Body of pancreas (tissue), 4 donors: Measurements from ENCODE around the gene SLBP. TPM values are rescaled to one million over a fixed set of nuclear protein-coding genes. Genes with fewer than 3 reads are reported as not detected.

Experiments used
- ATAC-seq: fragments of 150-250 bp; one replicate; pipeline ENCODE4 v1.9.1; 2016
- DNase-seq, 4 donors: peaks; one replicate each; pipeline ENCODE4 v3.0.0-alpha.2; 2019
- H3K27ac ChIP-seq, 4 donors: fragments of 200-600 bp; sonication (generic); 1 replicate in 3 of 4; 2 replicates in 1 of 4; pipeline versions ENCODE4 v1.5.1 to v1.6.1; 2016 to 2019; ENCODE audit warnings: mild to moderate bottlenecking in 1 of 4, mixed read lengths in 1 of 4, moderate library complexity in 1 of 4
- H3K27me3 ChIP-seq, 2 donors: fragments of 200-600 bp; sonication (generic); one replicate each; pipeline ENCODE4 v1.6.0; 2016; ENCODE audit warnings: mild to moderate bottlenecking in 1 of 2
- H3K36me3 ChIP-seq, 2 donors: fragments of 200-600 bp; sonication (generic); replicated peaks in 1 of 2; 2 replicates each; pipeline ENCODE4 v1.5.1; 2016; ENCODE audit warnings: low read depth in 2 of 2; ENCODE audit not compliant: insufficient read depth in 1 of 2
- H3K4me1 ChIP-seq: fragments of 200-600 bp; sonication (generic); one replicate; pipeline ENCODE4 v1.6.0; 2016
- H3K4me3 ChIP-seq, 2 donors: fragments of 200-600 bp; sonication (generic); 1 replicate in 1 of 2; 2 replicates in 1 of 2; pipeline ENCODE4 v1.5.1; 2016 to 2019
- H3K9me3 ChIP-seq, 3 donors: fragments of 200-600 bp; sonication (generic); 1 replicate in 2 of 3; 2 replicates in 1 of 3; pipeline ENCODE4 v1.5.1; 2016
- POLR2A ChIP-seq, 3 donors: fragments of 450-650 bp; IDR thresholded peaks; one replicate each; pipeline ENCODE4 v1.6.1; 2016; ENCODE audit warnings: antibody characterized with exemption in 3 of 3, mild to moderate bottlenecking in 2 of 3
- WGBS, 2 donors: methylation state at CpG; one replicate each; pipeline ENCODE4 v1.1.5; 2017; 5-methylcytosine and 5-hydroxymethylcytosine counted together
- intact Hi-C: fragments of 100-400 bp; cut with DNase I; formaldehyde crosslinking; loops from one replicate; pipeline ENCODE4 v1.15.1; 2023
- total RNA-seq, 2 donors: library from RNA; depleted of rRNA; stranded (reverse); fragments of >200 nt; gene quantifications; one replicate each; pipeline ENCODE4 v1.1.0, GENCODE V29; 2016
- TF ChIP-seq, protein P1 (sequence below), 7 experiments: fragments of 450-650 bp in 4 of 7; fragments of 200-600 bp in 3 of 7; sonication (generic) in 3 of 7; IDR thresholded peaks; one replicate each; pipeline ENCODE4 v1.5.1; 2016 to 2019; ENCODE audit warnings: antibody characterized with exemption in 7 of 7

SLBP gene
- total RNA-seq, 2 donors from 2014 or later = 23.7 to 26.2 TPM

- Histone ChIP-seq H3K27me3 (no peaks in the 10 kb centered on the region), H3K4me3 (no peak overlapping the region), H3K36me3 (no peaks in the 10 kb centered on the region), H3K9me3 (no peaks in the 10 kb centered on the region), H3K27ac (no peak overlapping the region), H3K4me1 (peaks cover 43% of the 10 kb centered on the region)
- TF ChIP-seq, protein P1, sequence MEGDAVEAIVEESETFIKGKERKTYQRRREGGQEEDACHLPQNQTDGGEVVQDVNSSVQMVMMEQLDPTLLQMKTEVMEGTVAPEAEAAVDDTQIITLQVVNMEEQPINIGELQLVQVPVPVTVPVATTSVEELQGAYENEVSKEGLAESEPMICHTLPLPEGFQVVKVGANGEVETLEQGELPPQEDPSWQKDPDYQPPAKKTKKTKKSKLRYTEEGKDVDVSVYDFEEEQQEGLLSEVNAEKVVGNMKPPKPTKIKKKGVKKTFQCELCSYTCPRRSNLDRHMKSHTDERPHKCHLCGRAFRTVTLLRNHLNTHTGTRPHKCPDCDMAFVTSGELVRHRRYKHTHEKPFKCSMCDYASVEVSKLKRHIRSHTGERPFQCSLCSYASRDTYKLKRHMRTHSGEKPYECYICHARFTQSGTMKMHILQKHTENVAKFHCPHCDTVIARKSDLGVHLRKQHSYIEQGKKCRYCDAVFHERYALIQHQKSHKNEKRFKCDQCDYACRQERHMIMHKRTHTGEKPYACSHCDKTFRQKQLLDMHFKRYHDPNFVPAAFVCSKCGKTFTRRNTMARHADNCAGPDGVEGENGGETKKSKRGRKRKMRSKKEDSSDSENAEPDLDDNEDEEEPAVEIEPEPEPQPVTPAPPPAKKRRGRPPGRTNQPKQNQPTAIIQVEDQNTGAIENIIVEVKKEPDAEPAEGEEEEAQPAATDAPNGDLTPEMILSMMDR (IDR thresholded peaks at IDR 0.05) = no peak
- TF ChIP-seq POLR2A (IDR thresholded peaks at IDR 0.05) = no peak
- 79 to 83% methylated on average over 6 to 10 of the region's 14 CpGs for WGBS, 2 donors
- no peak for DNase-seq
- intact Hi-C loops = loop anchor here (5.0 to 10.0 kb wide), 3 partner anchors 52 to 445 kb away; no protein-coding TSS in a partner anchor
- no peak for ATAC-seq
Measured at GRCh38 chr4:1749826-1750225, 37.7 kb upstream of the SLBP start.

- 60% methylated on average over 2 of the region's 3 CpGs; no CpG with 5 or more reads in 1 of the 2 donors for WGBS, 2 donors
- TF ChIP-seq POLR2A (IDR thresholded peaks at IDR 0.05) = no peak
- TF ChIP-seq, protein P1 (IDR thresholded peaks at IDR 0.05) = no peak
- H3K27me3 ChIP-seq = no peaks in the 10 kb centered on the region
- intact Hi-C loops = loop anchor here (10.0 kb wide), 1 partner anchor 445 kb away; no protein-coding TSS in a partner anchor
- DNase-seq (no peak), ATAC-seq (no peak)
- no peak overlapping the region for H3K4me3 ChIP-seq
- H3K27ac ChIP-seq = no peak overlapping the region
- peaks cover 39% of the 10 kb centered on the region for H3K4me1 ChIP-seq
- H3K9me3 ChIP-seq = no peaks in the 10 kb centered on the region
- H3K36me3 ChIP-seq = no peaks in the 10 kb centered on the region
Measured at GRCh38 chr4:1749370-1749769, 37.3 kb upstream of the SLBP start.

- peak; percentile 24 for ATAC-seq
Measured at GRCh38 chr4:1748465-1748995, 36.4 kb upstream of the SLBP start.

DNA sequence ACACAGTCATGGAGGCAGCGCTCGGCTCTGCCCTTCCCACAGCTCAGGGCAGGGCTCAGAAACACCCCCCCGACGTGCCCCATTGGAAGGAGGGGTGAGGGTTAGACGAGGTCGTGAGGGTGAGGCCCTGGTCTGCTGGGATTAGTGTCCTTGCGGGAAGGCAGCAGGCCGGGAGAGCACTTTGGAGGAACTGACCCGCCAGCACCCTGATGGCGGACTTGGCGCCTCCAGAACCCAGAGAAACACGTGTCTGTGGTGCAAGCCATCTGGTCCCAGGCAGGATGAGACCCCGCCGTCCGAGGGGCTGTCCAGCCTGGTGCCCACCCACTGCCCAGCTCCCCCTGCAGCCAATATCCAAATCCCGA is 35.5 kb upstream of the SLBP start:
- H3K9me3 ChIP-seq = no peaks in the 10 kb centered on the region
- no peaks in the 10 kb centered on the region for H3K36me3 ChIP-seq
- 74 to 80% methylated on average over 4 to 16 of the region's 16 CpGs for WGBS, 2 donors
- intact Hi-C loops = loop anchor here (10.0 kb wide), 1 partner anchor 447 kb away; no protein-coding TSS in a partner anchor
- H3K4me1 ChIP-seq = peaks cover 21% of the 10 kb centered on the region
- H3K27ac ChIP-seq = peak overlapping the region in 3 of 4 donors; percentile 62 to 78 (median 71)
- no peak for TF ChIP-seq POLR2A (IDR thresholded peaks at IDR 0.05)
- TF ChIP-seq, protein P1 (IDR thresholded peaks at IDR 0.05) = no peak
- no peaks in the 10 kb centered on the region for H3K27me3 ChIP-seq
- H3K4me3 ChIP-seq = no peak overlapping the region
- ATAC-seq = no peak
- DNase-seq = no peak

More at GRCh38 chr4:1748465-1748995, 36.4 kb upstream of the SLBP start:
- intact Hi-C loops = loop anchor here (10.0 kb wide), 1 partner anchor 446 kb away; no protein-coding TSS in a partner anchor
- 10% methylated on average over 29 of the region's 29 CpGs; no CpG with 5 or more reads in 1 of the 2 donors for WGBS, 2 donors
- peaks cover 31% of the 10 kb centered on the region for H3K4me1 ChIP-seq
- H3K4me3 ChIP-seq = no peak overlapping the region
- no peaks in the 10 kb centered on the region for H3K27me3 ChIP-seq
- DNase-seq = peak; percentile 74 to 82 (median 78)
- H3K27ac ChIP-seq = no peak overlapping the region
- no peaks in the 10 kb centered on the region for H3K36me3 ChIP-seq
- TF ChIP-seq, protein P1 (IDR thresholded peaks at IDR 0.05) = peak; percentile 55 to 75 (median 72)
- no peak for TF ChIP-seq POLR2A (IDR thresholded peaks at IDR 0.05)
- H3K9me3 ChIP-seq = no peaks in the 10 kb centered on the region
